Measurements from ENCODE around the gene KANK3. TPM values are rescaled to one million over a fixed set of nuclear protein-coding genes. Genes with fewer than 3 reads are reported as not detected.

KANK3 gene
- total RNA-seq, 2 experiments from 2014 or later = 0.47 to 0.64 TPM

DNA sequence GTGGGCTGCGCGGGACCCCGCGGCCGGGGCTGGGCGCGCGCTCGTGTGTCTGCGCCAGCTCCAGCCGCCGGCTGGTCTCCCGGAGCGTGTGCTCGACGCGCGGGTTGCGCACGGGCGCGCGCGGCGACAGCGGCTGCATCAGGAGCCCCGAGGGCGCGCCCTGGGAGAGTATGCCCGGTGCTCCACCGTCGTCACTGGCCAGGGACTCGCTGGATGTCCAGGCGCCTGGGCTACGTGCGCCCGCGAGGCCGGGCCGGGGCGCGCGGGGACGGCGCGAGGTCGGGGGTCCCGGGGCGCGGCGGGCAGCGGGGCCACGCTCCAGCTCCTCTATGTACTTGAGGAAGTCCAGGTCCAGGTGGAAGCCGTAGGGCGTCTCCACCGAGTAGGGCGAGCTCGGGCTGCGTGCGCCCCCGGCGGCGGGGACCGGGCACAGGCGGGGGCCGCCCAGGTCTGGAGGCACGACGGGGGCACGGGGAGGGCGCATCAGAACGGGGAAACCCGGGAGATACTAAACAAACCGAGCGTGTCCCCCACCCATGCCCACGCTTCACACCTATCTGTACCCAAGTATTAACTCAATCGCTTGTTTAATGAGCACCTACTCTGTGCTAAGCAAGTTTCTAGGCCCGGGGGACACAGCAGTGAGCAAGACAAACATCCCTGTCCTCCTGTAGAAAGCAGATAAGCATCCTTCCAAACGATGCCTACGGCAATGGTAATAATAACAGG lies 7.6 kb downstream of the KANK3 start:
- peak overlapping the region; percentile 40 for H3K4me3 Mint-ChIP-seq
- no peaks in the 10 kb centered on the region for H3K36me3 Mint-ChIP-seq
- peak; percentile 60 for DNase-seq
- H3K4me1 Mint-ChIP-seq = peaks cover 5% of the 10 kb centered on the region
- no peak overlapping the region for H3K27ac Mint-ChIP-seq
- H3K27me3 Mint-ChIP-seq = peaks cover 49% of the 10 kb centered on the region
- H3K9me3 Mint-ChIP-seq = no peaks in the 10 kb centered on the region

- no peak overlapping the region for H3K4me3 Mint-ChIP-seq
- DNase-seq = peak; percentile 73
- peaks cover 4% of the 10 kb centered on the region for H3K4me1 Mint-ChIP-seq
- no peaks in the 10 kb centered on the region for H3K9me3 Mint-ChIP-seq
- H3K27ac Mint-ChIP-seq = no peak overlapping the region
- peaks cover 45% of the 10 kb centered on the region for H3K27me3 Mint-ChIP-seq
- H3K36me3 Mint-ChIP-seq = no peaks in the 10 kb centered on the region
Measured at GRCh38 chr19:8334458-8335342, 8.4 kb downstream of the KANK3 start.

DNA sequence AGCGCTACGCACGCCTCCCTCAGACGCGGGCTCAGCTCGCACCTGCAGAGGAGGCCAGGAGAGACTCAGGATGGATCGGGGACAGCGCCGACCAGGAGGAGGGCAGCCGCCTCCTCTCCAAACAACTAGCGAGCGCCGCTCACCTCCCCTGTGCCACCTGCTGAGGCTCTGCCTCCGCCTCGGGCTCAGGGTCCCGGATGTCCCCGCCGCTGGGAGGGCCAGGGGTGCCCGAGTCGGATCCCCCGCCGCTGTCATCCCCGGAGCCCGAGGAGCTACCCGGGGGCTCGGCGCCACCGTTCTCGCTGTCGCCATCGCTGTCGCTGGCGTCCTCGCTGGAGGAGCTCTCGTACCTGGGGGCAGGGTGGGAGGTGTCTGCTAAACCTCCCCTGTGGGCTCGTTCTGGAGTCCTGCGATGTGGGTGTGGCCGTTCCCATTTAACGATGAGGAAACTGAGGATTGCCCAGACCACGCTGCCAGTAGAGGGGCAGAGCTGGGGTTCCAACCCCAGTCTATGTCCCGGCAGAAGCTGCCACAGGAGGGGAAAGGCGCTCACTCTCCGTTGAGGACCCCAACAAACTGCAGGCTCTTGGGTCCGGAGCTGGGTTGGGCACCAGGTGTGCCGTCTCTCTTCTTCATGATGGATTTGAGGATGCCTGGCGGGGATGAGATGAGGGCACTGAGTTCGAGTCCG lies 9.2 kb downstream of the KANK3 start:
- Mint-ChIP-seq H3K27ac (no peak overlapping the region), H3K36me3 (no peaks in the 10 kb centered on the region), H3K4me3 (no peak overlapping the region)

GRCh38 chr19:8332976-8333766 lies 9.9 kb downstream of the KANK3 start:
- Mint-ChIP-seq H3K27ac (no peak overlapping the region), H3K4me3 (no peak overlapping the region), H3K27me3 (peaks cover 37% of the 10 kb centered on the region), H3K9me3 (no peaks in the 10 kb centered on the region), H3K36me3 (no peaks in the 10 kb centered on the region), H3K4me1 (peaks cover 4% of the 10 kb centered on the region)
- no peak for DNase-seq

More for the DNA sequence above, 9.2 kb downstream of the KANK3 start:
- Mint-ChIP-seq H3K4me1 (peaks cover 4% of the 10 kb centered on the region), H3K27me3 (peaks cover 42% of the 10 kb centered on the region), H3K9me3 (no peaks in the 10 kb centered on the region)
- no peak for DNase-seq

DNA sequence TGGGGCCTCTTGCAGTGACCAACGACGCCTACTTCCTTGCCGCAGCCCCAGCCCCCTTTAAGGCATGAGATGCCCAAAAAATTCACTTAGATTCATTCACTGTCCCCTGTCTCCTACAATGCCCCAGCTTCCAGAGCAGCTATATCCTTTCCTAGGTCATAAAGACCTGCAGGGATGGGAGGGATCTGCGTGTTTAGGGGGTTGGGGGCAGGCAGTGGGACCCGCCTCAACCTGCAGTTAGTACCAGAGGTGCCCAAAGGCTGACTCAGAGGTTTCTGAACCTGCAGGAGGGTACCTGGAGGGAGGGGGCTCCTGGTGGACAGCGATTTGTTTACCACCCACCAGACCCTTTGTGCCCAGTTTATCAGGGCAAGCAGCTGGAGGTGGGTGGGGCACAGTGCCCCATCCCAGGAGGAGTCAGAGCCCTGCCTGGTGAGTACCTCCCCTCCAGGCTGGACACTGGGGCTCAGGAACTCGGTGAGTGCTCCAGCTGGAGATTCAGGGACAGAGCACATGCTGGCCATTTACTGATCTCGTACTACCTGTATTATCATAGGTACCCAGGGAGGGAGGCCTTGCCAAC lies 11.7 kb downstream of the KANK3 start:
- Mint-ChIP-seq H3K4me3 (no peak overlapping the region), H3K36me3 (no peaks in the 10 kb centered on the region), H3K4me1 (peaks cover 2% of the 10 kb centered on the region), H3K27ac (no peak overlapping the region), H3K9me3 (no peaks in the 10 kb centered on the region), H3K27me3 (peaks cover 20% of the 10 kb centered on the region)
- DNase-seq = no peak

DNA sequence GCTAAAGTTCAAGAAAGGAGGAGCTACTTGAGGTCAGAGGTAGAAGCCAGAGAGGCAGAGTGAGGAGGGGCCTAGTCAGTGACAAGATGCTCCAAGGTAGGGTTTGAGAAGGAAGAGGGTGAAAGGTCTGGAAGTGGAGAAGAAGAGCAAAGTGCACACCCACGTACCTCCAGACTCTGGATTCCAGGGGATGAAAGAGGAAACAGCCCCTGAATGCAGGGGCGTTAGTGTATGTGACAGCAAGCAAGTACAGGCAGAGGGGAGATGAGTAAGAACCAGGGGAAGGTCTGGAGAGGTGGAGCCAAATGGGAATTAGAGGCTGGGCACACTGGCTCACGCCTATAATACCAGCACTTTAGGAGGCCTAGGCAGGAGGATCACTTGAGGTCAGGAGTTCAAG lies 13.1 kb downstream of the KANK3 start:
- peaks cover 12% of the 10 kb centered on the region for H3K27me3 Mint-ChIP-seq
- no peak overlapping the region for H3K4me3 Mint-ChIP-seq
- peaks cover 4% of the 10 kb centered on the region for H3K4me1 Mint-ChIP-seq
- no peaks in the 10 kb centered on the region for H3K9me3 Mint-ChIP-seq
- H3K27ac Mint-ChIP-seq = no peak overlapping the region
- DNase-seq = no peak
- no peaks in the 10 kb centered on the region for H3K36me3 Mint-ChIP-seq

DNA sequence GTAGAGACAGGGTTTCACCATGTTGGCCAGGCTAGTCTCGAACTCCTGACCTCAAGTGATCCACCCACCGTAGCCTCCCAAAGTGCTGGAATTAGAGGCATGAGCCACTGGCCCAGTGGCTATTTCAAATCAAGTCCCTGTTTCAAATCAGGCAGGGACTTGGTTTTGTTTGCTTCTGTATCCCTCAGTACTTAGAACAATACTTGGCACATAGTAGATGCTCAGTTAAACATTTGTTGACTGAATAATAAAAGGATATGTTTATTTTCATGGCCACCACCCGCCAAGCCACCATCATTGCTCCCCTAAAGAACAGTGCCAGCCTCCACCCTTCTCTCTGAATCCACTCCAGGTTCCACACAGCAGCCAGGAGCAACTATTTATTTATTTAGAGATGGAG lies 17.6 kb downstream of the KANK3 start:
- Mint-ChIP-seq H3K36me3 (peaks cover 32% of the 10 kb centered on the region), H3K4me1 (peaks cover 14% of the 10 kb centered on the region), H3K4me3 (no peak overlapping the region), H3K27me3 (no peaks in the 10 kb centered on the region), H3K27ac (no peak overlapping the region), H3K9me3 (no peaks in the 10 kb centered on the region)
- DNase-seq = no peak

GRCh38 chr19:8324186-8325050 lies 18.6 kb downstream of the KANK3 start:
- DNase-seq = no peak
- Mint-ChIP-seq H3K27ac (peak overlapping the region; percentile 48), H3K36me3 (peaks cover 34% of the 10 kb centered on the region), H3K4me3 (peak overlapping the region; percentile 97), H3K9me3 (no peaks in the 10 kb centered on the region), H3K27me3 (no peaks in the 10 kb centered on the region), H3K4me1 (peaks cover 21% of the 10 kb centered on the region)

DNA sequence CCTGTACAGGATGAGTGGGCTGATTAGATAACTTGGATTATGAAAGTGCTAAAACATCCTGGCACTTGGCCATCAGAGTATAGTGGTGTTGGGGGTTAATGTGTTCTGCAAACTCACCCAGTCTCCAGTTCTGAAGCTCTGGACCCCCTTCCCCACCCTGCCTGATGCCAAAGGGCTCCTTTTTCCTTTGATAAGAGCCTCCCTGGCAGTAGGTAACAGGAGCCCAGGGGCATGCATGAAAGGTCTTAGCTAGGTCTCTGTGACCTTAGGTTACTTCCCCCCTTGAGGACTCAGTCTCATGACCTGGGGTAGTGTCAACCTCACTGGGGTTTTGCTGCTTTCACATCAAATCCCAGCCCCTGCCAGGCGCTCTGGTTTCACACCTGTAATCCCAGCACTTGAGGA lies 19.3 kb downstream of the KANK3 start:
- Mint-ChIP-seq H3K9me3 (no peaks in the 10 kb centered on the region), H3K27ac (peak overlapping the region; percentile 48), H3K27me3 (no peaks in the 10 kb centered on the region), H3K4me3 (peak overlapping the region; percentile 97), H3K4me1 (peaks cover 23% of the 10 kb centered on the region), H3K36me3 (peaks cover 35% of the 10 kb centered on the region)
- DNase-seq = no peak

GRCh38 chr19:8322638-8322997 lies 20.4 kb downstream of the KANK3 start:
- Mint-ChIP-seq H3K27me3 (no peaks in the 10 kb centered on the region), H3K36me3 (peaks cover 37% of the 10 kb centered on the region), H3K4me1 (peaks cover 23% of the 10 kb centered on the region), H3K9me3 (no peaks in the 10 kb centered on the region), H3K4me3 (peak overlapping the region; percentile 97), H3K27ac (peak overlapping the region; percentile 95)
- DNase-seq = no peak

DNA sequence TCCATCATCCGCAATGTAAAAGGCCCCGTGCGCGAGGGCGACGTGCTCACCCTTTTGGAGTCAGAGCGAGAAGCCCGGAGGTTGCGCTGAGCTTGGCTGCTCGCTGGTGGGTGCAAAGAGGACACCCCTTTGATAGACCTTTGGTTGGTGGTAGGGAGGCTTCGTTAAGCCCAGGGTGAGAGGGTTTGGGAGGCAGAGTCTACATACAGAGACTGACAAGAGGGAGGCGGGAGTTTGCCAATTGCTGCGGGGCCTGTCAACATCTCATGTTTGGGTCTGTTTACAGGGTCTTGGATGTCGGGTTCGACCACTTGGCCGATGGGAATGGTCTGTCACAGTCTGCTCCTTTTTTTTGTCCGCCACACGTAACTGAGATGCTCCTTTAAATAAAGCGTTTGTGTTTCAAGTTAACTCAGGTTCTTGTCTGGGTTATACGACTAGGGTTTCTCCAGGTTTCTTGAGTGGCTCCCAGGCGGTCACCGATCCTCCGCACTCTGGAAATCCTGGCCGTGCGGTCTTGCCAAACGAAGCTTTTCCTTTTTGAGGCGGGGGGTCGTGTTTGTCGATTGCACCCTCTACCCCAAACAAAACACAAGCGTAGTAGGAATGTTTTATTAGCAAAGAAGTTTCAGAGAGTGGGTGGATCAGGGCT lies 20.9 kb downstream of the KANK3 start:
- peaks cover 42% of the 10 kb centered on the region for H3K36me3 Mint-ChIP-seq
- peak overlapping the region; percentile 97 for H3K4me3 Mint-ChIP-seq
- no peaks in the 10 kb centered on the region for H3K27me3 Mint-ChIP-seq
- H3K4me1 Mint-ChIP-seq = peaks cover 23% of the 10 kb centered on the region
- no peaks in the 10 kb centered on the region for H3K9me3 Mint-ChIP-seq
- DNase-seq = no peak
- peak overlapping the region; percentile 95 for H3K27ac Mint-ChIP-seq

GRCh38 chr19:8321067-8321985 lies 21.7 kb downstream of the KANK3 start, which contains the start of the genes NDUFA7 and RPS28:
NDUFA7 (minus strand) TSS chr19:8321375; CDS start chr19:8321358, 17 bp downstream.
RPS28 (plus strand) TSS chr19:8321496; CDS start chr19:8321531, 35 bp downstream.
- H3K36me3 Mint-ChIP-seq = peaks cover 43% of the 10 kb centered on the region
- peak within 1 kb of the TSS; percentile 97 for H3K4me3 Mint-ChIP-seq
- peak; percentile 94 for DNase-seq
- peaks cover 25% of the 10 kb centered on the region for H3K4me1 Mint-ChIP-seq
- H3K27ac Mint-ChIP-seq = peak within 1 kb of the TSS; percentile 95
- H3K27me3 Mint-ChIP-seq = no peaks in the 10 kb centered on the region
- H3K9me3 Mint-ChIP-seq = no peaks in the 10 kb centered on the region
